ENCODE measurements around the gene NYNRIN.

The NYNRIN gene

DNA sequence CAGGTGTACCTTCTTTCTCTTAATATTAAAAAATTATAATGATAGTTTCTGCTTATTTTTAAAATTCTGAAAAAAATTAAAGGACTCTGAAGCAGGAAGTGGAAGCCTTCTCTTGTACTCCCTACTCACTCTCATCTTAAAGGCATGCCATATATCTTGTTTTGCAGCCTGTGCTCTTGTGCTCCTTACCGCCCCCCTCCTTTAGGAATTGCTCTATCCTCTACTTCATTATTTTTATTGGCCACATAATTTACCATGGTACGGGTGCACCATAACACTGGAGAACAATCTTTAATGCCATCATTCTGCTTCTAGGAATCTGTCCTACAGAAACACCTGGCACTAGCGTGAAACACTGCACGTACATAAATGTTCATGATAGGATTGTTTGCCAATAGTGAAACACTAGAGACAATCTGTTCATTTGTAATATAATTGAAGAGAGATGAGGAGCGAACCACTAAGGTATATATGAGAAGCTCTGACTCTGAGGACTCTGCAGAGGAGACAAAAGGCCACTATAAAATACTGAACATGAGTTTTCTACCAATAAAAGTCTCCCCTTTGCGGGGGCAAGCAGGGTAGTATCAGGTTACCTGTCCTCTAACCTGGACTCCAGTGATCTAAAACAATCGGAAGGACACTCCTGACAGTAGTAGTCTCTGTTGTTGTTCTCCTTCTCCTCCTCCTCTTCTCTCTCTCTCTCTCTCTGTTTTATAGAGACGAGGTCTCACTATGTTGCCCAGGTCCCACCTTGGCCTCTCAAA, 6.3 kb upstream of the NYNRIN start:
- DNase-seq (ENCODE audit: low read depth), result no peak

DNA sequence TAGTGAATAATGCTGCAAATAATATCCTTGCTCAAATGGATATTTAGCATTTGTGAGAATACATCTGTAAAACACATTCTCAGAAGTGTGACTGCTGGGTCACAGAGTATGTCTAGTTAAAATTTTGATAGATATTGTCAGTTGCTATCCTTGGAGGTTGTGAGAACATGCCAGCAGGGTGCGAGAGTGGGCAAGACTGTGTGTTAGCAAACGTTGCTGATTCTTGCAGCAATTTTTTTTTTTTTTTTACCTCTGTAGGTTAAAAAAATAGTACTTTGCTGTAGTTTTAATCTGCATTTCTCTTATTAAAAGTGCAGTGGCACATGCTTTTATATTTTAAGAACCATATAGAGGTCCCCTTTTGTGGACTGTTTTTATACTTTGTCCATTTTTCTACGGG, 4.5 kb upstream of the NYNRIN start:
- no peak for DNase-seq (ENCODE audit: low read depth)

DNA sequence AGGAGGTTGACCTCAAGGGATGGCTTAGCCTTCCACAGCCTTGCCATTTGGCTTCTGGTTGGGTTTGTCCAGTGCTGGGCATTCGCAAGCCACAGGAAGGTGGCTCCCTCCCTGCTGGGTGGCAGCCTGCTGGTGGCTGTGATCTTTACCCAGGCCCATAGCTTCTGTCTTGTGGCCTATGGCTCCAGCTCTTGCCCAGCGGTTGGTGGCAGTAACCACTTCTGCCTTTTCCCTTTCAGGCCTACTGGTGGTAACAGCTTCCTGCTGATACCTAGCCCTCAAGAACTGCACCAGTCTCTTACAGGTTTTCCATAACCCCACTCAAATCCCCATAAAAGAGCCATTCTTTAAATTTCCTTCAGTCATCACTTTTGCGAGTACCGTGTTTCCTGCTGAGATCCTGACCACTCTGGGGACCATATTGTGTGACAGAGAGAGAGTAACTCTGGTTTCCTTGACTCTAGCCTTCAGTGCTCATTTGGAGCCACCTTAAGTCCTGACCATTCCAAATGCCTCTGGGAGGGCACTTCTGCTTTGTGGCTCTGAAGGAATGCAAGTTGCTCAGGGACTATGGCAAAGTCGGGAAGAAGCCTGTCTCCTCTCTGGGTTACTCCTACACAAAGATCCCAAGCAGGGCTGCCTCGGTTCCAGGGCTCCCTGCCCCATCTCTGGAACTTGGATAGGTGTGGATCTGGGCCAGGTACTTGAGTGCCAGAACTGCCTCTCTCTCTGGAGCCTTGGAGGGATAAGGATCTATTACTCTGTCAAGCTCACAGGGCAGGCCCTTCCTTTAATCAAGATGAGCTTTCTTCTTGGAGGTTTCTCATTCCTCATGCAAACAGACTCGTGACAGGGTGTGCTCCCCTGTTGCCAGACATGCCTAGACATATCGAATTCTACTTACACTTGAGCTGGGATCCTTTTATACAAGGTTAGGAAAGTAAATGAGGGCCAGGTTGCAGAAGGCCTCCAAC, 2.9 kb upstream of the NYNRIN start:
- no peak for DNase-seq (ENCODE audit: low read depth)

DNA sequence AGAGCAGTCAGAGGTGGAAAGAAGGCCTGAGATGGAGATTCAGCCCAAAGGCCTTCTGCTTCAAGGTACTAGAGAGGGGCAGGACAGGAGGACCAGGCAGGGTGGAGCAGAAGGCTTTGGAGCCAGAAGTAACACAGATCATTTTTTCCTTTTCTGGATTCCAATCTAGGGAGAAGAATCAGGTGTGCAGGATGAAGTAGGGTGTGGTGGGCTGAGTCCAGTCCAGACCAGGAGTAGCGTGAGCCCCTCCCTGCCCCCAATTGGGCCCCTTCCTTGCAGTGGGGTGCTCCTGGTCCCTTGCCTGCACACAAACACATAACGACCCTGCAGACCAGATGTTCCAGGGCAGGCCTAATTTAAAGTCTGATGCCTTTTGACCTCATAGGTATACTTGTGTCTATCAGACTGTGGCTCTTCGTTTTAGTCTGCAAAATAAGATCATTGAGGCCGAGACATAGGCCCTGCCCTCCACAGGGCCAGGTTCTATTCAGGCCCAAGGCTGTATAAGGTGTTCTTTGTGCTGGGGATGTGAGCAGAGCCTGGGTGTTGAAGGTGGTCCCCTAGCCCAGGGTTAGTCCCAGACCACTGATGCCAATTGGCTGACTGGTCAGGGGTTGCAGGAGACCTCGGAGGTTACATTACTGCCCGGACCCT, 1.0 kb upstream of the NYNRIN start:
- DNase-seq (ENCODE audit: low read depth), result no peak

DNA sequence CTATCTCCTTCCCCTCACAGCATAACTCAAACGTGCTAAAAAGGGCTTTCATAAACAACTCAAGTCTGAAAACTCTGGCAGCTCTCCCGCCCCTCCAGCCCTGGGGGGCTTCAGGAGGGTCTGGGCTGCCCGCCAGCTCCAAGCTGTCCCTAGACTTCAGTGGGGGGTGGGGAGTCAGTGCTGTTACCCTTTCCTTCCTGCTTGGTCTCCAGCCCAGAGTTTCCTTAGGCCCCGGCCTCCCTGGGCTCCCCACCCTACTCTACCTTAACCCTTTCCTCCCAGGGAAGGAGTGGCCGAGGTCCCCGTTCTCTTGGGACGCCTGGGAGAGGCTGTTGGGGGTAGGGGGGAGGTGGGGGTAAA, 530 bp upstream of the NYNRIN start:
- no peak for DNase-seq (ENCODE audit: low read depth)

DNA sequence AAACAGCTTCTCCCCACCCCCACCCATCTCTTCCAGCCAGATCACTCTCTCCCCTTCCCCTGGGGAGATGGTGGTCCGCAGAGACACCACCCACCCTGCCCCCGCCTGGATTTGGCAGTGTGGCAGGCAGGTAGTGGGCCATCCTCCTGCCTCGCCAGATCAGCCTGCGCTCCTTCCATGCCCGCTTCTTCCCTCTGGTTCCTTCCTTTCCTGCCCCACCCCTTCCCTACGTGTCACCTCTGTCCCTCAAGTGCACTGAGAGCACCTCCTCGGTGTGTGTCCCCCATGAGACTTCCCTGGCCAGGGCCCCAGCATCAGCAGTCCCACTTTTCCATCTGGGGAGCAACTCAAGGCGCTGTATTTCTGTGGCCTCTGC, 632 bp downstream of the NYNRIN start:
- no peak for DNase-seq (ENCODE audit: low read depth)

DNA sequence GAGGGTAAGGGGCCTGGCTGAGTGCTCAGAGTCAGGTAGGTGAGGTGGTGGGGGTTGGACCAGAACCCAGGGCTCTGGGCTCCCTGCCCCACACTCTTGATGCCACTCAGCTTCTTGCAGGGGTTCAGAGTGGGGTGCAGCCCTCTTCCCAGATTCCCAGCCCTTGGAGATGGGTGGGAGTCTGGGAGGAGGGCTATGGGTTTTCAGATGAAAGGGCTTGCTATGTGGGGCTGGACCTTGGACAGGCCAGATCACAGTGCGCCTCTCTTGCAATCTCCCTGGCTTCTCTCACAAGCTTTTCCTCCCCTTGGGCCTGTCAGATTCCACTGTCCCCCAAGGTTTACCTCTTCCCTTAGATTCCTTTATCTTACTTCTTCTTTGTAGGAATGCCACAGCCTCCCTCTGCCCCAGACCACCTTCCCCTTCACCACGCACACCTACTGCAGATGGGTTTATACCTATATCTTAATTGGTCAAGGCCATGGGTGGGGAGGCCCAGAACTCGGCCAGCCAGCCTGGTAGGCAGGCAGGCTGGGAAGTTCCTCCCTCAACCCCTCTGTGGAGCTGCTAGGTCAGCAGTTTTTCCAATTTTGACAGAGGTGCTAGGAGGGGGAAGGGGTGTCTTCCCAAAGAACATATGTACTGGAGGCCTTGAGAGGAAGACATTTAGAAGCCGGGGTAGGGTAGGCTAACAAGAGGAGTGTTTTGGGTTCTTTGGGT, 1.4 kb downstream of the NYNRIN start:
- no peak for DNase-seq (ENCODE audit: low read depth)

DNA sequence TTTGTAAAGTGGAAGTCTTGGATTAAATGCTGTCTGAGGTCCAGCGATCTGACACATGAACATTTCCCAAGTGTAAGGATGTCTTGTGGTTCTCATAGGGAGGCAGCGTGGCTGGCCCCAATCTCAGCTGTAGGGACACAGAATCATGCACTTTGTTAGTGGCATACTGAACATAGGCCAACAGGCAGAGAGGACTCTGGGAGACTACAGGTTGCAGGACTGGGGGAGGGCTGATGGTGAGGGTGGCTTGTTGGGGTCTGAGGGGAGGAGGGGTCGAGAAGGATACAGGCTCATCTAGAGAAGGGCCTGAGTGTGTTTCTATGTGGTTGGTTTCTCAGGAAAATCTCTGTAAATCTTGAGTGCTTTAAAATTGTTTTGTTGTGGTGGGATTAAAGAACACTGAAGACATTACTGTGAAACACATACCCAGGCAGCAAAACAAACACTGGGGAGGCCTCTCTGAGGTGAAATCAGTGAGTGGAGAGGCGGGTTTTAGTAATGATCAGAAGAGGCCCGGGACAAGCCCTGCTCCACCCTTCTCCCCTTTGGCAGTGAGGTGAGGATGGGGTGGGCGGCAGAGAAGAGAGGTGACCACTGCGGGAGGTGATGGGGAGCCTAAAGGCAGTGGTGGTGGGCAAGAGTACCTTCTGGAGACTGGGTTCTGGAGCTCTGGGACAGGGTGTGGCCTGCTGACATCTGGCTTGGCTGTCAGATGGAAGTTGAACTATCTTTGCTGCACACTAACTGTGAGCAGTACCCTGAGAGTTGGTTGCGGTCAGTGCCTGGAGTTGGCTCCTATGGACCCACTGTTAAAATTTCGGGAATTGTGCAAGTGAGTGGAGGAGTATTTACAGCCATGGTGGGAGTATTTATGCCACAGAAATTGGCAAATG, 3.3 kb downstream of the NYNRIN start:
- no peak for DNase-seq (ENCODE audit: low read depth)

DNA sequence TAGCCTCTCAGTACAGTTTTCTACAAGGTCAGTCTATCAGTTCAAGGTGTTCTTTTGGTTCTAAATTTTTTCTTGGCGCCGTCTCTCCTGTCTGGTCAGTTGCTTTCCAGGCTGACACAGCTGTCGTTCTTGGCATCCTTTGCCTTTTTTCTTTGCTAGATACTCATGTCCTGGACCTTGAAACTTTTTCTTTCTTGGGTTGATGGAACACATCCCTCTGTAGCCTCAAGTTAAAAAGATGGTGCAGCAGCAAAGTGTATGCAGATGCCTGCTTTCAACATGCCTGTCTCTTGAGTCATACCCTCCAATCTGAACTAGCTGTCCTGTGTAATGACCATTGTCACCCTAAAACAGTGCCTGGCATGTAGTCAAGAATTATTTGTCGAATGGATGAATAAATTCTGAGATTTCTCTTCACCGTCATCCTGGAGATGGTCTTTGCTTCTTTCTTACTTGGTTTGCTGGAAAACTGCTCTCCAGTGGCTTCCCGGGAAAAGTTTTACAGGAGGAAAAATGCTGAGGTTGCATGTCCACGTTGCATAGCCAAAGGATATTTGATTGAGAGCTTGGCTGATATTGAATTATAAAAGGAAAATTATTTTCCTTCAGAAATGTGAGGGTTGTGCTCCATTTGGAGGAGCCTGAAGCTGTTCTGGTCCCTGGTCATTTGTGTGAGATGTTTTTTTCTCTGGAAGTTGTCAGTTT, 4.6 kb downstream of the NYNRIN start:
- DNase-seq (ENCODE audit: low read depth), result no peak

DNA sequence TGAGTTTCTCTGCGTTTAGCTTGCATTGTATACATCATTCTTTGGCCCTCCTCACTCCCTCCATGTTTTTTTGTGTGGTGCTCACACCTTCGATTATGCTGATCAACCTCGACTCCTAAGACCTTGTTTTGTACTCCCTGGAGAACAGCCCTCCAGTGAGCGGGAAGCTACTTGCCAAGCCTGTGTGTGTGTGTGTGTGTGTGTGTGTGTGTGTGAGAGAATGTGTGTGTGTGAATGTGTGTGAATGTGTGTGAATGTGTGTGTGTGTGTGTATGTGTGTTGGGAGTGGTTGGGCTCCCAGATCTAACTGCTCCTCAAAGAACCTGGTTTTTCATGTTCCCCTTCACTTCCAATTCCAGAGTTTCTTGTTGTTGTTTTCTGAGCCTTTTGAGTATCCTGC, 6.0 kb downstream of the NYNRIN start:
- DNase-seq (ENCODE audit: low read depth), result no peak

DNA sequence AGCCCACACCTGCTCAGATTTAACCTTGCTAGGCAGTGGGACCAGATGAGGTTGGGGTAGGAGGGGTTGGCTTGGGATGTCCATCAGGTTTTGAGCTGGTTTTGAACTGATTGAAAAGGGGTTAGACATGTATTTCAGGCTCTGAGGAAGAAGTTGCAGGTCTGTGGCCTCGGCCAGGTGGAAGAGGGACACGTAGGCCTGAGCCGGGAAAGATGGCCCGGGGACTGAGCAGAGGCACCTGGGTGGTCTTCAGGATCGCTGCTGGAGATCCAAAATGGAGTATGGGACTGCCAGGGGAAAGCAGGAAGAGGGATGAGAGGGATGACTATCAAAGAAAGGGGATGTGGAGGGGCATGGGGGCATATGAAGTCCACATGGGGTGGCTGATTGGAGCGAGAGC, 7.6 kb downstream of the NYNRIN start:
- DNase-seq (ENCODE audit: low read depth), result no peak

DNA sequence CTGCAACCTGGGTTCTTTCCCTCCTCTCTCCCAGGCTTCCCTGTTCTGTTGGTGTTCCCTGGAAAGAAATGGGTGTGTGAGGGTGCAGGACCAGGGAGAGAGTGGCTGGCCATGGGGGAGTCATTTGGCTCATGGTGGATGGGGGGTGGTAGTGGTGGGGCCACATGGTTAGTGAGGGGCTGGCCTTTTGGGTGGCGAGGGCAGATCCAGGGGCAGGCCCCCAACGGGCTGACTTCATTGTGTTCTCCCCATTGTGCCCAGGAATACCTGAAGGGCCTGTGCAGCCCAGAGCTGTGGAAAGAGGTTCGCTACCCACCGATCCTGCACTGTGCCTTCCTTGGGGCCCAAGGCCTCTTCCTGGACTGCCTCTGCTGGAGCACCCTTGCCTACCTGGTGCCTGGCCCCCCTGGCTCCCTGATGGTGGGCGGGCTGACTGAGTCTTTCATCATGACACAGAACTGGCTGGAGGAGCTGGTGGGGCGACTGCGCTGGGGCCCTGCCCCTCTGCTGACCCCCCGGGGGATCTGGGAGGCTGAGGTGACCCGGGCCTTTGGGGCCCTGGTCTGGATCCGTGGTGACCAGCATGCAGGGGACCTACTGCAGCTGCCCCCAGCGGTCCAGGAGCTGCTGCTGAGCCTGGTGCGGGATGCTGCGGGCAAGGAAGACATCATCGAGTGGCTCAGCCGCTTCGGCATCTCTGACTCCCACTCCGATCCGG, 9.0 kb downstream of the NYNRIN start:
- no peak for DNase-seq (ENCODE audit: low read depth)

DNA sequence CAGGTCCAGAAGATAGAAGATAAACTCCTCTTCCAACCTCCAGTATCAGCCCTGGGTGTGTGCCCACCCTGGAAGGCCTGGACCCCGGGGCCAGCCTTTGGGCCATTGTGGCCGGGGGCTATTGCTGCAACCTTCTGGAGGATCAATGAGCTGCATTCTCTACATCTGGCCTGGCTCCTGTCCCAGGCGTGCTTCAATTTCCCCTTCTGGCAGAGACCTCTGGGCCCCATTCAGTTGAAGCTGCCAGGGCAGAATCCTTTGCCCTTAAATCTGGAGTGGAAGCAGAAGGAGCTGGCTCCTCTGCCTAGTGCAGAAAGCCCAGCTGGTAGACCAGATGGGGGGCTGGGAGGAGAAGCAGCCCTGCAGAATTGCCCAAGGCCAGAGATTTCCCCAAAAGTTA, 10.0 kb downstream of the NYNRIN start:
- no peak for DNase-seq (ENCODE audit: low read depth)

DNA sequence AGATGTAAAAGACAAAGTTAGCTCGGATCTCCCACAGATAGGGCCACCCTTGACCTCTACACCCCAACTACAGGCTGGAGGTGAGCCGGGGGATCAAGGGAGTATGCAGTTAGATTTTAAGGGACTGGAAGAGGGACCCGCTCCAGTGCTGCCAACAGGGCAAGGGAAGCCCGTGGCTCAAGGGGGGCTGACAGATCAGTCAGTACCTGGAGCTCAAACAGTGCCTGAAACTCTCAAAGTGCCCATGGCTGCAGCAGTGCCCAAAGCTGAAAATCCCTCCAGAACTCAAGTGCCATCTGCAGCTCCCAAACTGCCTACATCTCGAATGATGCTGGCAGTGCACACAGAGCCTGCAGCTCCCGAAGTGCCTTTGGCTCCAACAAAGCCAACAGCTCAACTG, 10.4 kb downstream of the NYNRIN start:
- DNase-seq (ENCODE audit: low read depth), result no peak

DNA sequence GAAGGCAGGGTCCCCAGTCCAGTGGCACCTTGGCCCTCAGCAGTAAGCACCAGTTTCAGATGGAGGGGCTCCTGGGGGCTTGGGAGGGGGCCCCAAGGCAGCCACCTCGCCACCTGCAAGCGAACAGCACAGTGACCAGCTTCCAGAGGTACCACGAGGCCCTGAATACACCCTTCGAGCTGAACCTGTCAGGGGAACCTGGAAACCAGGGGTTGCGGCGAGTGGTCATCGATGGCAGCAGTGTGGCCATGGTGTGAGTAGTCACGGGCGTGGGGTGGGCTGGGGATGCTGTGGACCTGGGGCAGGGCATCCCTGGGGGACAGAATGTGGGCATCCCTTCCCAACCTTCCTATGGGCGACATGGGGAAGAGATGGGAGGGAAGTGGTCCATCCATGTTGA, 11.2 kb downstream of the NYNRIN start:
- DNase-seq (ENCODE audit: low read depth), result no peak

DNA sequence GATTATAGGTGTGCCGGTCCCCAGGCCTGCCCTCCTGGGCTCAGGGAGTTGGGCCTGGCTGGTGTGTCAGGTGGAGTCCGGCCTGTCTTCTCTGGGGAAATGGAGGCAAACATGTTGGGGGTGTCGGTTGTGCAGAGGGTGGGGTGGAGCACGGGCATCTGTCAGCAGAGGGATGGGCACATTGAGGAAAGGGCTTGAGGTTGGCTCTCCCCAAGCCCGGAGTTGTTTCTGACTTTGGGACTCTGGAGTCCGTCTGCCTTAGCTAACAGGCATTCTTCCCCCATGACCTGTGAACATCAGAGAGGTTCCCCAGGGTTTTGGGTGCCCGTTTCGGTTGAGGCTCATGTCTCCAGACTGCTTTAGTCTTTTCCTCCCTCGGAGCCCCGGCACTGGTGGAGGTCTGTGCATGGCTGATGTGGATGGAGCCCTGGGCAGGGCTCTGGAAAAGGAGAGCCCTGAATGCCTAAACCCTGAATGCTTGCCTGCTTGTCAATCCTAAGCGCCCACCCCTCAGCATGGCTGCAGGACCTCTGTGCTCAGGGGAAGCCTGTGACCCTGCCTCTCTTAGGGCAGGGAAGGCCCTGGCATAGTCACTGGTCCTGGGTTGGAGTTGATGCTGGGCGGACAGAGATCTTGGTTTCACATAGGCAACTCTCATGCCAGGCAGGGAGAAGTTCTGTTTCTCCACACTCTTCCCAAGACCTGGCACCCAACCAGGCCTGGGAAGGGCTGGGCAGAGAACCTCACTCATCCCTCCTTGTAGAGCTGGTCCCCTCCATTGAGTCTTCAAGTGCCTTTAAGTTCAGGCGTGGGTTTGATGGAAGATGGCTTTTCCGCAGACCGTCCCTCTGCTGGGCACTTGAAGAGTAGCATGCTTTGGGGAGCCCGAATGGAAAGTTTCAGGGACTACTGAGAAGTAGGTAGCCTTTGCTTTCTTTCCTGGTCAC, 12.9 kb downstream of the NYNRIN start:
- no peak for DNase-seq (ENCODE audit: low read depth)

DNA sequence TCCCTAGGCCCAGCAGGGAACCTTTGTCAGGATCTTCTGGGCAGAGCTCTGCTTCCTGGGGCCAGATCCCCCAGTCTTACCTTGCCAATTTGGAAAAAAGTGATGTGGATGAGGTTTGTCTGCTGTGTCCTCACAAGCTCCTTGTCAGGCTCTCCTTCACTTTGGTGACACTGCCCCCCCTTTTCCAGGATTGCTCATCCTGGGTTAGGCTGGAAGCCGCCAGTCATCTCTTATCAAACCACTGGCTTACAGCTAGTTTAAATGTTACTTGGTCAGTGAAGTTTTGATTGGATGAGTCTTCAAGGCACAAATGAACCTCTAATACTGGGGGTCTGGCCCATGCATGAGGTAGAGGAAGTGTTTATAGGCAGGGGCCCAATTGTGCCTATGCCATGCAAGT, 15.3 kb downstream of the NYNRIN start:
- no peak for DNase-seq (ENCODE audit: low read depth)

DNA sequence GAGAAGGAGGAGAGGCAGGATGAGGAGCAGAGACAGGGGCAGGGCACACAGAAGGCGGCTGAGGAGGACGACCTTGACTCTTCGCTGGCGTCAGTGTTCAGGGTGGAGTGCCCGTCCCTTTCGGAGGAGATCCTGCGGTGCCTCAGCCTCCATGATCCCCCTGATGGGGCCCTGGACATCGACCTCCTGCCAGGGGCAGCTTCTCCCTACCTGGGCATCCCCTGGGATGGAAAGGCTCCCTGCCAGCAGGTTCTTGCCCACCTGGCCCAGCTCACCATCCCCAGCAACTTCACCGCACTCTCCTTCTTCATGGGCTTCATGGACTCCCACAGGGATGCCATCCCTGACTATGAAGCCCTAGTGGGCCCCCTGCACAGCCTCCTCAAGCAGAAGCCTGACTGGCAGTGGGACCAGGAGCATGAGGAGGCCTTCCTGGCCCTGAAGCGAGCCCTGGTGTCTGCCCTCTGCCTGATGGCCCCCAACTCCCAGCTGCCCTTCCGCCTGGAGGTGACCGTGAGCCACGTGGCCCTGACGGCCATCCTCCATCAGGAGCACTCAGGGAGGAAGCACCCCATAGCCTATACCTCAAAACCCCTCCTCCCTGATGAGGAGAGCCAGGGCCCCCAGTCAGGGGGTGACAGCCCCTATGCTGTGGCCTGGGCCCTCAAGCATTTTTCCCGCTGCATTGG, 16.1 kb downstream of the NYNRIN start:
- no peak for DNase-seq (ENCODE audit: low read depth)
